ENCODE results near the gene PARD3. TPM values are rescaled to one million over a fixed set of nuclear protein-coding genes. Genes with fewer than 3 reads are reported as not detected.

PARD3 gene
- total and polyA plus RNA-seq, 10 of the 15 experiments (the other 5 are each of a cell fraction or from before 2014, with no cell fraction given), result 2.6 to 43.1 (median 13.9) TPM

DNA sequence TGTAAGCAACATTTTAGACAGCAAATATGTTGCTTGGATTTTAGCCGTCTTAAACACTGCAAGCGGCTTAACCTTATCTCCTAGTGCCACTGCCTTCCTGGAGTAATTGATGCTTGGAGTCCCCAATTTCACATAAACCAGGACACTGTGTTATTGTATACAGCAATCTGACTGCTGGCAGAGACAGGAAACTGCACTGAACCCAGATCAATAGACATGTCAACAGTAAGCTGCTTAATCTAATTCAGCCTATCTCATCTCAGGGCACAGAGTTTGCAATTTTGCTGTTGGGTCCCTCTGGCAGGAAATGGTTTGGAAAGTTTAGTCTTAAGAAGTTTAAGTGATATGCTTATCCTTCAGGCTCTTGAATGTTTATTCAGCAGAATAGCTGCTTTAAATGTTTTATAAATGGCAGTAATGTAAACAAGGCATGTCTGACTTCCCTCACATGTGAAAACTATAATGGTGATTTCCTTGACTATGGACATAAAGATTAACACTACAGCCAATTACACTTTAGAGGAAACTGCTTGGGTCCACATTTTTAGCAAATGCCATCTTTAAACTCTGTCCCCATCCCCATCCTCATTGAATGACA is 598.6 kb downstream of the PARD3 start:
- no peak for ATAC-seq
- Histone ChIP-seq H3K79me2 (ENCODE audit: control insufficient read depth, insufficient read depth, low read length) (no peaks in the 10 kb centered on the region), H3K9me3 (replicated peaks; ENCODE audit: control insufficient read depth, insufficient read depth, low read length) (no peaks in the 10 kb centered on the region), H4K20me1 (ENCODE audit: control insufficient read depth, insufficient read depth) (no peaks in the 10 kb centered on the region), H3K27ac (ENCODE audit: control insufficient read depth, insufficient read depth) (no peak overlapping the region), H3K36me3 (ENCODE audit: control insufficient read depth in 2 of 2, insufficient read depth in 2 of 2, low read length in 1 of 2) (no peaks in the 10 kb centered on the region), H2AFZ (ENCODE audit: control insufficient read depth, low read depth, low read length) (no peak overlapping the region), H3K4me3 (no peak overlapping the region), H3K4me1 (ENCODE audit: control insufficient read depth, insufficient read depth, low read length) (no peaks in the 10 kb centered on the region), H3K9ac (ENCODE audit: control insufficient read depth, insufficient read depth, low read length) (no peak overlapping the region), H3K4me2 (ENCODE audit: control insufficient read depth, insufficient read depth) (no peak overlapping the region), H3K27me3 (replicated peaks in 1 of 2; ENCODE audit: control insufficient read depth in 2 of 2, insufficient read depth in 2 of 2, low read length in 1 of 2) (no peaks in the 10 kb centered on the region; a peak in 1 of 4 replicates)
- ChIA-PET POLR2A (no interaction called here), RAD21 (ENCODE audit: unreplicated experiment) (no interaction called here), SMC1A (ENCODE audit: uncharacterized antibody, unreplicated experiment) (interaction anchor here (1.5 kb wide), 1 partner anchor 90 kb away, joined by 5 read pairs; no protein-coding TSS in a partner anchor), CTCF (no interaction called here)
- no TSS peak for BruUV-seq (replicated peaks)
- in situ Hi-C loops (cut with MboI) (no loop called here), intact Hi-C loops (cut with micrococcal nuclease; ENCODE audit: unreplicated experiment) (no loop called here)
- FAIRE-seq, result no peak
- WGBS (ENCODE audit: insufficient coverage, insufficient replicate concordance, low lambda C conversion rate, missing lambda C conversion rate), result 80% methylated on average over 2 of the region's 2 CpGs
- DNase-seq (ENCODE audit: low read depth, low spot score), result no peak
- no peak for TF ChIP-seq NFIC (IDR thresholded peaks at IDR 0.05; ENCODE audit: low read depth, low read length)
- TF ChIP-seq, protein P1, sequence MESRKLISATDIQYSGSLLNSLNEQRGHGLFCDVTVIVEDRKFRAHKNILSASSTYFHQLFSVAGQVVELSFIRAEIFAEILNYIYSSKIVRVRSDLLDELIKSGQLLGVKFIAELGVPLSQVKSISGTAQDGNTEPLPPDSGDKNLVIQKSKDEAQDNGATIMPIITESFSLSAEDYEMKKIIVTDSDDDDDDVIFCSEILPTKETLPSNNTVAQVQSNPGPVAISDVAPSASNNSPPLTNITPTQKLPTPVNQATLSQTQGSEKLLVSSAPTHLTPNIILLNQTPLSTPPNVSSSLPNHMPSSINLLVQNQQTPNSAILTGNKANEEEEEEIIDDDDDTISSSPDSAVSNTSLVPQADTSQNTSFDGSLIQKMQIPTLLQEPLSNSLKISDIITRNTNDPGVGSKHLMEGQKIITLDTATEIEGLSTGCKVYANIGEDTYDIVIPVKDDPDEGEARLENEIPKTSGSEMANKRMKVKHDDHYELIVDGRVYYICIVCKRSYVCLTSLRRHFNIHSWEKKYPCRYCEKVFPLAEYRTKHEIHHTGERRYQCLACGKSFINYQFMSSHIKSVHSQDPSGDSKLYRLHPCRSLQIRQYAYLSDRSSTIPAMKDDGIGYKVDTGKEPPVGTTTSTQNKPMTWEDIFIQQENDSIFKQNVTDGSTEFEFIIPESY (IDR thresholded peaks at IDR 0.05), result no peak

DNA sequence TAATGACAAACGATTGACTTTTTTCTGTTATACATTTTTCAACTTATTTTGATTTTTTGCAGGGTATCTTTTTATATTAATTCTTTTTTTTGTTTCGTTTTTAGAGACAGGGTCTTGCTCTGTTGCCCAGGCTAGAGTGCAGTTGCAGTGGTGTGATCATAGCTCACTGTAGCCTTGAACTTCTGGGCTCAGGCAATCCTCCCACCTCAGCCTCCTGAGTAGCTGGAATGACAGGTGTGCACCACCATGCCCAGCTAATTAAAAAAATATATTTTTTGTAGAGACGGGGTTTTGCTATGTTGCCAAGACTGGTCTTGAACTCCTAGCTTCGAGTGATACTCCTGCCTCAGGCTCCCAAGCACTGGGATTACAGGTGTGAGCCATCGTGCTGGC is 601.3 kb downstream of the PARD3 start:
- H2AFZ ChIP-seq (ENCODE audit: control insufficient read depth, low read depth, low read length), result no peak overlapping the region
- BruUV-seq (replicated peaks), result no TSS peak
- no peaks in the 10 kb centered on the region for H3K9me3 ChIP-seq (replicated peaks; ENCODE audit: control insufficient read depth, insufficient read depth, low read length)
- no peaks in the 10 kb centered on the region for H3K27me3 ChIP-seq (replicated peaks in 1 of 2; ENCODE audit: control insufficient read depth in 2 of 2, insufficient read depth in 2 of 2, low read length in 1 of 2)
- no peaks in the 10 kb centered on the region for H4K20me1 ChIP-seq (ENCODE audit: control insufficient read depth, insufficient read depth)
- H3K4me2 ChIP-seq (ENCODE audit: control insufficient read depth, insufficient read depth), result no peak overlapping the region
- no peak overlapping the region for H3K27ac ChIP-seq (ENCODE audit: control insufficient read depth, insufficient read depth)
- FAIRE-seq, result no peak
- SMC1A ChIA-PET (ENCODE audit: uncharacterized antibody, unreplicated experiment), result interaction anchor here (0.7 to 1.7 kb wide), 4 partner anchors 10 to 576 kb away, joined by 3 to 7 read pairs (median 4); no protein-coding TSS in a partner anchor
- 28% methylated on average over 5 of the region's 5 CpGs for WGBS (ENCODE audit: insufficient coverage, insufficient replicate concordance, low lambda C conversion rate, missing lambda C conversion rate)
- CTCF ChIA-PET, result interaction anchor here (0.9 to 1.5 kb wide), 3 partner anchors 9 to 15 kb away, joined by 3 to 9 read pairs (median 5); no protein-coding TSS in a partner anchor
- no peaks in the 10 kb centered on the region for H3K79me2 ChIP-seq (ENCODE audit: control insufficient read depth, insufficient read depth, low read length)
- no peaks in the 10 kb centered on the region for H3K4me1 ChIP-seq (ENCODE audit: control insufficient read depth, insufficient read depth, low read length)
- RAD21 ChIA-PET (ENCODE audit: unreplicated experiment), result interaction anchor here (0.6 to 1.1 kb wide), 3 partner anchors 65 to 175 kb away, joined by 3 to 4 read pairs (median 4); no protein-coding TSS in a partner anchor
- H3K36me3 ChIP-seq (ENCODE audit: control insufficient read depth in 2 of 2, insufficient read depth in 2 of 2, low read length in 1 of 2), result no peaks in the 10 kb centered on the region
- H3K4me3 ChIP-seq, result no peak overlapping the region
- no peak for ATAC-seq
- no peak for DNase-seq (ENCODE audit: low read depth, low spot score)
- no peak overlapping the region for H3K9ac ChIP-seq (ENCODE audit: control insufficient read depth, insufficient read depth, low read length)
- in situ Hi-C loops (cut with MboI) (no loop called here), intact Hi-C loops (cut with micrococcal nuclease; ENCODE audit: unreplicated experiment) (loop anchor here (5.0 kb wide), 2 partner anchors 48 to 882 kb away; partner anchors contain the start of gene NRP1)
- POLR2A ChIA-PET, result interaction anchor here (0.9 kb wide), 1 partner anchor 11 kb away, joined by 5 read pairs; no protein-coding TSS in a partner anchor
- TF ChIP-seq NR2C2 (IDR thresholded peaks at IDR 0.05; ENCODE audit: borderline replicate concordance, control insufficient read depth, insufficient read length, low read depth), result no peak

All from GM12878 (cell line).